K562 (cell line): ENCODE data around the gene PREP. TPM values are rescaled to one million over a fixed set of nuclear protein-coding genes. Genes with fewer than 3 reads are reported as not detected.

ENCODE experiments used
- ATAC-seq: fragments of 200-7000 bp; cut with Tn5 transposase; 3 replicates; pipeline ENCODE4 v1.9.1; 2020; ENCODE audit warnings: moderate library complexity
- BruUV-seq: library from RNA; stranded (reverse); fragments of 400-500 nt; replicated peaks from 2 replicates; lab custom pipeline; 2021; lab: Mats Ljungman, UMichigan
- CTCF ChIA-PET: fragments of 300-600 bp; formaldehyde crosslinking; extraction: SDS; loops from one replicate; lab custom pipeline; 2021; ENCODE audit warnings: low intra/inter-chr PET ratio; lab: Yijun Ruan, JAX
- POLR2A ChIA-PET: fragments of 300-600, 350-650 bp; sonication (Branson Sonifier 250); formaldehyde crosslinking; extraction: SDS; loops from one replicate; lab custom pipeline; 2021; ENCODE audit warnings: antibody characterized with exemption, inconsistent platforms; lab: Yijun Ruan, JAX
- DNase-seq, 4 experiments: peaks; one replicate each; pipeline versions ENCODE4 v3.0.0 to v3.0.0-alpha.2; 2011 to 2018; ENCODE audit warnings: low spot score in 3 of 4, mixed read lengths in 3 of 4; ENCODE audit errors: extremely low read depth in 1 of 4
- FAIRE-seq: peaks from 2 replicates; lab custom pipeline; 2011; peaks lifted over from hg19 to GRCh38; lab: Jason Lieb, UNC
- H2AFZ ChIP-seq: 2 replicates; pipeline ENCODE4 v1.6.0; 2011; ENCODE audit warnings: low read depth, low read length, control low read depth, inconsistent platforms
- H3K27ac ChIP-seq: fragments of 200-600 bp; 3 replicates; pipeline ENCODE4 v1.8.0; 2011; ENCODE audit warnings: low read depth, mild to moderate bottlenecking, control low read depth, inconsistent platforms, low read length, moderate library complexity, mixed read lengths; ENCODE audit errors: extremely low read depth
- H3K27me3 ChIP-seq, 2 experiments: fragments of 300-600 bp in 1 of 2; 2 replicates in 1 of 2; 3 replicates in 1 of 2; pipeline versions ENCODE4 v1.6.0 to v1.8.0; 2011; ENCODE audit warnings: inconsistent platforms in 2 of 2, low read length in 2 of 2, mild to moderate bottlenecking in 1 of 2, mixed read lengths in 1 of 2, moderate library complexity in 1 of 2; ENCODE audit not compliant: control insufficient read depth in 2 of 2, insufficient read depth in 2 of 2
- H3K36me3 ChIP-seq: fragments of 300-600 bp; 3 replicates; pipeline ENCODE4 v1.8.0; 2011; ENCODE audit warnings: mild to moderate bottlenecking, low read length, inconsistent platforms; ENCODE audit not compliant: control insufficient read depth, insufficient read depth
- H3K4me1 ChIP-seq, 2 experiments: fragments of 200-600 bp in 1 of 2; replicated peaks in 1 of 2; 2 replicates in 1 of 2; 3 replicates in 1 of 2; pipeline versions ENCODE4 v1.5.1 to v1.8.0; 2011; ENCODE audit warnings: inconsistent platforms in 2 of 2, low read length in 2 of 2, mild to moderate bottlenecking in 1 of 2, mixed read lengths in 1 of 2, moderate library complexity in 1 of 2; ENCODE audit not compliant: control insufficient read depth in 2 of 2, insufficient read depth in 2 of 2
- H3K4me2 ChIP-seq: 2 replicates; pipeline ENCODE4 v1.6.1; 2011; ENCODE audit warnings: low read length, control low read depth, inconsistent platforms, mixed read lengths; ENCODE audit not compliant: insufficient read depth
- H3K4me3 ChIP-seq: fragments of 200-600 bp; sonication (generic), shearing (Covaris generic); 2 replicates; pipeline ENCODE4 v1.5.1; 2016; ENCODE audit warnings: control low read depth, inconsistent platforms
- H3K79me2 ChIP-seq: fragments of 200-600 bp; 3 replicates; pipeline ENCODE4 v1.8.0; 2011; ENCODE audit warnings: low read length, inconsistent platforms; ENCODE audit not compliant: control insufficient read depth, insufficient read depth
- H3K9ac ChIP-seq, 2 experiments: 2 replicates each; pipeline versions ENCODE4 v1.6.0 to v1.6.1; 2011; ENCODE audit warnings: low read depth in 2 of 2, low read length in 2 of 2, control low read depth in 1 of 2, inconsistent platforms in 1 of 2, mild to moderate bottlenecking in 1 of 2, mixed read lengths in 1 of 2; ENCODE audit not compliant: insufficient read depth in 1 of 2
- H3K9me1 ChIP-seq: one replicate; pipeline ENCODE4 v1.6.0; 2011; ENCODE audit warnings: inconsistent platforms, mild to moderate bottlenecking, low read length, moderate library complexity; ENCODE audit not compliant: control insufficient read depth, insufficient read depth
- H3K9me3 ChIP-seq: replicated peaks from 2 replicates; pipeline ENCODE4 v1.5.1; 2011; ENCODE audit warnings: low read depth, low read length, inconsistent platforms; ENCODE audit not compliant: control insufficient read depth, insufficient read depth
- H4K20me1 ChIP-seq: replicated peaks from 2 replicates; pipeline ENCODE4 v1.6.1; 2011; ENCODE audit warnings: low read length, inconsistent platforms, mixed read lengths; ENCODE audit not compliant: control insufficient read depth, insufficient read depth
- BMI1 ChIP-seq: fragments of 150-350 bp; IDR thresholded peaks from 2 replicates; pipeline ENCODE4 v1.6.1; 2014; ENCODE audit warnings: low read length
- CBX8 ChIP-seq: fragments of 200-600 bp; sonication (generic); IDR thresholded peaks from 2 replicates; pipeline ENCODE4 v1.6.1; 2012; ENCODE audit warnings: borderline replicate concordance, mixed run types, low read depth, mild to moderate bottlenecking, moderate library complexity, mixed read lengths, low read length, control low read depth, inconsistent platforms; ENCODE audit not compliant: poor library complexity, severe bottlenecking; ENCODE audit errors: extremely low read depth
- IFI16 ChIP-seq: fragments of 250-450 bp; sonication (Bioruptor Pico); IDR thresholded peaks from 2 replicates; pipeline ENCODE4 v2.1.2; 2022; ENCODE audit warnings: mild to moderate bottlenecking, inconsistent platforms
- IRF1 ChIP-seq: sonication (generic); formaldehyde crosslinking; IDR thresholded peaks from 2 replicates; pipeline ENCODE4 v1.8.0; 2022; ENCODE audit warnings: missing genetic modification reagents, mild to moderate bottlenecking, borderline replicate concordance
- JUNB ChIP-seq: fragments of 450-650 bp; formaldehyde crosslinking; conservative IDR thresholded peaks from 2 replicates; pipeline ENCODE4 v1.4.0; 2020; ENCODE audit warnings: mild to moderate bottlenecking
- L3MBTL2 ChIP-seq: fragments of 450-650 bp; IDR thresholded peaks from 2 replicates; pipeline ENCODE4 v1.6.1; 2016; ENCODE audit warnings: mild to moderate bottlenecking, moderate library complexity
- MBD2 ChIP-seq: sonication (generic); IDR thresholded peaks from 2 replicates; pipeline ENCODE4 v1.6.1; 2016; ENCODE audit warnings: low read depth, borderline replicate concordance
- SMARCB1 ChIP-seq: IDR thresholded peaks from 2 replicates; pipeline ENCODE4 v1.6.1; 2011; ENCODE audit warnings: improper control_type of control experiment, low read depth; ENCODE audit not compliant: insufficient read length
- YBX1 ChIP-seq: fragments of 450-650 bp; IDR thresholded peaks from 2 replicates; pipeline ENCODE4 v1.7.1; 2016; ENCODE audit warnings: mild to moderate bottlenecking
- ZNF75A ChIP-seq: fragments of 450-650 bp; formaldehyde crosslinking; IDR thresholded peaks from 2 replicates; pipeline ENCODE4 v1.4.0; 2020; ENCODE audit warnings: mild to moderate bottlenecking
- ZNF764 ChIP-seq: fragments of 250-450 bp; sonication (Bioruptor Pico); IDR thresholded peaks from 2 replicates; pipeline ENCODE4 v1.4.0; 2020; ENCODE audit warnings: low read depth, mild to moderate bottlenecking, moderate library complexity
- WGBS: fragments of 100-300 bp; shearing (Covaris generic); methylation state at CpG from one replicate; pipeline ENCODE4 v1.1.6; 2016; ENCODE audit warnings: low coverage, mixed read lengths; ENCODE audit not compliant: insufficient coverage; ENCODE audit errors: missing lambda C conversion rate; 5-methylcytosine and 5-hydroxymethylcytosine counted together
- in situ Hi-C: fragments of 300-500 bp; cut with MboI; formaldehyde crosslinking; loops from 4 replicates; pipeline ENCODE4 v1.15.0; 2018; ENCODE audit warnings: inconsistent platforms, mixed read lengths
- intact Hi-C: fragments of 100-400 bp; cut with micrococcal nuclease; formaldehyde crosslinking; loops from 2 replicates; pipeline ENCODE4 v1.14.2; 2022
- polyA plus RNA-seq, 8 experiments: library from polyadenylated mRNA; depleted of rRNA in 4 of 8; stranded (reverse) in 5 of 8; unstranded in 3 of 8; fragments of >200 nt; fragmentation: Nextera tagmentation in 2 of 8; fragmentation: Illumina TruSeq in 1 of 8; extraction: Ambion mirVana in 2 of 8; extraction: Trizol in 1 of 8; gene quantifications; 2 replicates each; pipeline versions ENCODE4 v1.2.1 to v1.2.3, GENCODE V29; 2011 to 2014; ENCODE audit warnings: inconsistent platforms in 1 of 8, missing spikeins in 1 of 8
- total RNA-seq, 7 experiments: library from RNA; depleted of rRNA in 6 of 7; stranded (reverse); fragments of >200 nt in 6 of 7; fragmentation: Illumina TruSeq in 2 of 7; extraction: Trizol in 2 of 7; gene quantifications; 2 replicates each; pipeline versions ENCODE4 v1.2.1 to v1.2.3, GENCODE V29; 2011 to 2021; ENCODE audit warnings: low replicate concordance in 1 of 7

The PREP gene
- total and polyA plus RNA-seq, 9 of the 15 experiments (the other 6 are each of a cell fraction or from before 2014, with no cell fraction given), result 14.1 to 60.8 (median 28.3) TPM

GRCh38 chr6:105388392-105388791 lies 14.5 kb downstream of the PREP start:
- ChIA-PET CTCF (no interaction called here), POLR2A (interaction anchor here (2.7 kb wide), 1 partner anchor 10 kb away, joined by 7 read pairs; no protein-coding TSS in a partner anchor)
- ATAC-seq (no peak), DNase-seq (no peak), FAIRE-seq (no peak)
- no TSS peak for BruUV-seq
- H3K4me3 ChIP-seq, result no peak overlapping the region
- H3K9me3 ChIP-seq, result no peaks in the 10 kb centered on the region
- H3K9me1 ChIP-seq, result peaks cover 7% of the 10 kb centered on the region
- no peak overlapping the region for H3K27ac ChIP-seq
- no peak overlapping the region for H2AFZ ChIP-seq
- in situ Hi-C loops, result no loop called here
- no peak overlapping the region for H3K9ac ChIP-seq
- peaks cover 34% of the 10 kb centered on the region; the same call in 2 of the 3 replicates for H3K36me3 ChIP-seq
- WGBS, result 41% methylated on average over 6 of the region's 6 CpGs
- TF ChIP-seq ZNF75A (CRISPR knock-in tag), result no peak
- TF ChIP-seq JUNB (CRISPR knock-in tag), result no peak
- no peak for TF ChIP-seq BMI1
- no peak for TF ChIP-seq MBD2
- TF ChIP-seq YBX1, result no peak
- TF ChIP-seq IFI16 (CRISPR knock-in tag), result no peak
- no peak for TF ChIP-seq CBX8
- no peak for TF ChIP-seq L3MBTL2
- no peak for TF ChIP-seq SMARCB1
- TF ChIP-seq IRF1 (CRISPR knock-in tag), result no peak
- TF ChIP-seq ZNF764 (CRISPR knock-in tag), result no peak
- H3K4me2 ChIP-seq, result no peak overlapping the region
- peaks cover 5 to 11% of the 10 kb centered on the region in 2 experiments; a peak in 3 of 5 replicates for H3K4me1 ChIP-seq
- peaks cover 31% of the 10 kb centered on the region for H3K79me2 ChIP-seq
- no peaks in the 10 kb centered on the region for H3K27me3 ChIP-seq
- H4K20me1 ChIP-seq, result 0 out of 2 replicates have a peak, but pooled peaks cover 7% of the 10 kb centered on the region
- intact Hi-C loops, result no loop called here
